Vagina (tissue), 2 donors: ENCODE results near the gene CGB2. TPM values are rescaled to one million over a fixed set of nuclear protein-coding genes. Genes with fewer than 3 reads are reported as not detected.
"Not testable (repeated sequence)": the region's sequence is repeated elsewhere in the genome, so short reads cannot be mapped to it uniquely, and the experiment has no call there.

ENCODE experiments used
- DNase-seq, 2 donors: peaks; one replicate each; pipeline ENCODE4 v3.0.0-alpha.2; 2017; ENCODE audit errors: extremely low spot score in 2 of 2
- H3K27ac ChIP-seq: fragments of 200-600 bp; sonication (generic); one replicate; pipeline ENCODE4 v1.5.1; 2019
- H3K27me3 ChIP-seq: fragments of 200-600 bp; sonication (generic); one replicate; pipeline ENCODE4 v1.5.1; 2019
- H3K36me3 ChIP-seq, 2 donors: fragments of 200-600 bp; sonication (generic); one replicate each; pipeline ENCODE4 v1.5.1; 2017 to 2019
- H3K4me1 ChIP-seq: fragments of 200-600 bp; sonication (generic); one replicate; pipeline ENCODE4 v1.5.1; 2019
- H3K4me3 ChIP-seq, 2 donors: fragments of 200-600 bp; sonication (generic); 1 replicate in 1 of 2; 2 replicates in 1 of 2; pipeline ENCODE4 v1.5.1; 2016 to 2019
- H3K9me3 ChIP-seq: fragments of 200-600 bp; sonication (generic); one replicate; pipeline ENCODE4 v1.5.1; 2019
- POLR2A ChIP-seq, 2 donors: fragments of 450-650 bp; IDR thresholded peaks; one replicate each; pipeline ENCODE4 v1.6.1; 2017; ENCODE audit warnings: antibody characterized with exemption in 2 of 2, mild to moderate bottlenecking in 2 of 2, moderate library complexity in 2 of 2
- POLR2AphosphoS5 ChIP-seq, 2 donors: sonication (generic); formaldehyde crosslinking; IDR thresholded peaks; one replicate each; pipeline ENCODE4 v1.9.0; 2017; ENCODE audit warnings: antibody characterized with exemption in 2 of 2, mild to moderate bottlenecking in 2 of 2, low read depth in 1 of 2; ENCODE audit not compliant: insufficient read depth in 1 of 2
- intact Hi-C: fragments of 100-400 bp; cut with DNase I; formaldehyde crosslinking; loops from one replicate; pipeline ENCODE4 v1.15.1; 2023
- total RNA-seq: library from RNA; depleted of rRNA; stranded (reverse); fragments of >200 nt; gene quantifications from one replicate; pipeline ENCODE4 v1.2.3, GENCODE V29; 2016
- TF ChIP-seq, protein P1 (sequence below), 3 experiments: fragments of 450-650 bp in 2 of 3; fragments of 200-600 bp in 1 of 3; sonication (generic) in 1 of 3; IDR thresholded peaks; one replicate each; pipeline ENCODE4 v1.5.1; 2017 to 2019; ENCODE audit warnings: antibody characterized with exemption in 3 of 3, mild to moderate bottlenecking in 2 of 3, moderate library complexity in 2 of 3

Gene CGB2
- total RNA-seq, 1 donor from 2014 or later: not detected

DNA sequence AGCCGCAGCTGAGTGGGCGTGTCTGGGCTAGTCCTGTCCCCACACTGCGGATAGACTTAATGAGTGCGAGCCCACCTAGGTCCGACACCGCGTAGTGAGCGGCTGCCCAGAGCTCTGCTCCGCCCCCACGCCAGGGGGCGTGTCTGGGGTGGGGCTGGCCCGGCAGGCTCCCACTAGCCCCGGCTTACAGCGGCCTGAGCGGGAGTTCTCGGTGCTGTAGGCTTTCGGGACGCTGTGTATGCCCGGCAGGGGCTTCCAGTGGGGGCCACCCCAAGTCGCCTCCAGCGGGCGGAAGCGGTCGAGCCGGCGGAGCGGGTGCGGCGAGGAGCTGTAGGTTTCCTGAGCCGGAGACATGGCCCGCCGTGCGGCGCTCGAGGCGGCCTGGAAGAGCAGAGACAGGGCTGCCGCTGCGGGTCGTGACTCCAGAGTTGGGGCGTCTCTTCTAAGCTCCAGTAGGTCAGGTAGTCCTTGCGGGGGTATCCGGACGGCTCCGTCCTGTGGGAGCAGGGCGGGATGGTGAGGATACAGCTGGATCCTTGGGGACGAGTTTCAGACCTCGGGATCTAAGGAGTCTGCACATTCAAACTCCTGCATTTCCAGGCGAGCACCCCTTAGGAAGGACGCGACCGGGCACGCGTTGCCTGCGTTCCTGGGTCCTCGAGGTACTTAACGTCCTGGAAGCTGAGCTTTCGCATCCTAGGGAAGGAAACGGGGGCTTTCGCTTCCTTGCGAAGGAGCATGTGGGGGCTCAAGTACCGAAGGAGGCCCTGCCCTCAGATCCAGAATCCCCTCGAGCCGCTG, 24.6 kb downstream of the CGB2 start:
- H3K9me3 ChIP-seq: no peaks in the 10 kb centered on the region
- peak overlapping the region; percentile 15 for H3K27ac ChIP-seq
- TF ChIP-seq POLR2A (IDR thresholded peaks at IDR 0.05) (no peak), POLR2AphosphoS5 (IDR thresholded peaks at IDR 0.05; ENCODE audit: insufficient read depth in 1 of 2, low read depth in 1 of 2) (peak in 1 of 2 donors; percentile 33)
- TF ChIP-seq, protein P1, sequence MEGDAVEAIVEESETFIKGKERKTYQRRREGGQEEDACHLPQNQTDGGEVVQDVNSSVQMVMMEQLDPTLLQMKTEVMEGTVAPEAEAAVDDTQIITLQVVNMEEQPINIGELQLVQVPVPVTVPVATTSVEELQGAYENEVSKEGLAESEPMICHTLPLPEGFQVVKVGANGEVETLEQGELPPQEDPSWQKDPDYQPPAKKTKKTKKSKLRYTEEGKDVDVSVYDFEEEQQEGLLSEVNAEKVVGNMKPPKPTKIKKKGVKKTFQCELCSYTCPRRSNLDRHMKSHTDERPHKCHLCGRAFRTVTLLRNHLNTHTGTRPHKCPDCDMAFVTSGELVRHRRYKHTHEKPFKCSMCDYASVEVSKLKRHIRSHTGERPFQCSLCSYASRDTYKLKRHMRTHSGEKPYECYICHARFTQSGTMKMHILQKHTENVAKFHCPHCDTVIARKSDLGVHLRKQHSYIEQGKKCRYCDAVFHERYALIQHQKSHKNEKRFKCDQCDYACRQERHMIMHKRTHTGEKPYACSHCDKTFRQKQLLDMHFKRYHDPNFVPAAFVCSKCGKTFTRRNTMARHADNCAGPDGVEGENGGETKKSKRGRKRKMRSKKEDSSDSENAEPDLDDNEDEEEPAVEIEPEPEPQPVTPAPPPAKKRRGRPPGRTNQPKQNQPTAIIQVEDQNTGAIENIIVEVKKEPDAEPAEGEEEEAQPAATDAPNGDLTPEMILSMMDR (IDR thresholded peaks at IDR 0.05): peak in 1 of 3 experiments; percentile 41
- H3K27me3 ChIP-seq: no peaks in the 10 kb centered on the region
- no peaks in the 10 kb centered on the region for H3K36me3 ChIP-seq
- peak overlapping the region; percentile 47 to 48 for H3K4me3 ChIP-seq
- H3K4me1 ChIP-seq: peaks cover 22% of the 10 kb centered on the region
- DNase-seq: no peak
- intact Hi-C loops: no loop called here

DNA sequence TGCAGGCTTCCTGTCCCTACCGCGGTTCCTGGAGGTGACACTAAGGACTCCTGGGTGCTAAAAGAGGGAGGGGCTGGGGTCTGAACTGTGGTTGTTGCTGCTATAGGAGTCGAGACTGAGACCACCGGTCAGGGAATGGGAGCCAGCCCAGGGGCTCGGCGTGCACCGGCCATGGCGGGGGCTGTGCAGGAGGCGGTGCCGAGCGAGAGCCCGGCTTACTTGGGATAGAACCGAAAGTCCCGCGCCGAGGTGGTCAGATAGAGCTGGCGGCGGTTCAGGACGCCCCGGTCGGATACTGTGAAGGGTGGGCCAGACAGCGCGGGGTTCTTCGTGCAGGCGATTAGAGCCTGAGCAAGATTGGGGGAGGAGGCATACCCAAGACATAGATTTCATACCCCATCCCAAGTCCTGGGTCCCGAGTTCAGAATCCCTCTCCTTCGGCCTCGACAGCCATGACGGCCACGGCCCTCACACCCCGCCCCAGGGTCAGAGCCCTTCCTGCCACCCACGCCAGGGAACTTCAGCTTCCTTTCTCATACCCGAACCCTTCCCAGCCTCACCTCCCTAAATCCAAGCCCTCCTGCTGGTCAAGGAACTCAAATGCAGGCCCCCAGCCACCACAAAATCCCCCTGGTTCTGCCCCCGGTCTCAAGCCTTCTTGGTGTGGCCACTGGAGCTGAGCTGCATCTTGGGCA, 25.4 kb downstream of the CGB2 start:
- peak overlapping the region; percentile 47 to 48 for H3K4me3 ChIP-seq
- intact Hi-C loops, H3K9me3 ChIP-seq, DNase-seq, H3K27me3 ChIP-seq, H3K36me3 ChIP-seq: not testable (repeated sequence)
- H3K4me1 ChIP-seq: peaks cover 22% of the 10 kb centered on the region
- peak overlapping the region; percentile 15 for H3K27ac ChIP-seq

DNA sequence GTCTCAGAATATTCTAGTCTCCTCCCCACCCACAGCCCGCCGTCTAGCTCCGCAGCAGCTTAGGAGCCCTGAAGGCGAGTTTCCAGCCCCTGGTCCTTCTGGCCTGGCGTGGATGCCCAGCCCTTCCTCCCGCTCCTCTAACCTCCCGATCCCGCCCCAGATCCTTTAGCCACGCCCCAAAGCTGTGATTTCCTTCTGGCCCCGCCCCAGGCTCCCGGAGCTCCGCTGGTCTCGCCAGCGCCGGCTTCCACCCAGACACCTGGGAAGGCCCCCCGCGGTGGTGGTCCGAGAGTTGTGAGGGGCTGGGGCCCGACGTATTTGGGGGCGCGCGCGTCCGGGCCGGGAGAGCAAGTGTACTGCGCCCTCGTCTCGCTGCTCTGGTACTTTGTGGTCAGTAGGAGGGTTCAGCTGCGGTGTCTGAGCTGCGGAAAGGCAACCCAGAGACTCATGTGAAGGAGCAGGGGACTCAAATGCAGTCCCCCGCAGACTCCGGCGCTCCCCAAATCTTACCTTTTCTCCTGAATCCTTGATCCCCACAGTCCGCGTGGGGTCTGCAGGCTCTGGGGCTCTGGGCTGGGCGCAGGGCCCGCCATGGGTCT, 26.0 kb downstream of the CGB2 start, which contains the start of gene CGB7:
TSS of gene CGB7 (minus strand) at position 114 of the 599 bp plus-strand sequence. CDS start 2,374 bp downstream, outside the sequence.
- no peak for DNase-seq
- intact Hi-C loops: no loop called here
- no peaks in the 10 kb centered on the region for H3K27me3 ChIP-seq

DNA sequence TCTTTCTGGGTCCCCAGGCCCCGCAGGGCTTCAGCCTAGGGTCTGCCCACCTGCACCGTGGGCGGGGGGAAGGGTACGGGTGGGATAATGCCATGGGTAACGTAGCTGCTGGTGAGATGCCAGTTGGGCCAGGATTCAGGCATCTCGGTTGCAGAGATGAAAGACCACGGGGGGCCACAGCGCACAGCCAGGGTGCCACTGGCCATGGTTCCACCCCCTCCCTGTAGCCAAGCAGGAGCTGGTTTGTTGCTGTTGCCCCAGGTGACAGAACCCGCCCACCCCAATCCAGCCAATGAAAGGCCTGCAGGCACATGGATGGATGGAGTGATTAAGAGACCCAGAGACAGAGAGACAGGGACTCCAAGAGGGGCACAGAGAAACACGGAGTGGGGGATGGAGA, 26.9 kb downstream of the CGB2 start:
- Histone ChIP-seq H3K27ac (no peak overlapping the region), H3K4me1 (peaks cover 22% of the 10 kb centered on the region), H3K4me3 (no peak overlapping the region), H3K27me3 (no peaks in the 10 kb centered on the region), H3K36me3 (no peaks in the 10 kb centered on the region), H3K9me3 (no peaks in the 10 kb centered on the region)
- no peak for DNase-seq
- intact Hi-C loops: no loop called here
- TF ChIP-seq POLR2A (IDR thresholded peaks at IDR 0.05) (no peak), POLR2AphosphoS5 (IDR thresholded peaks at IDR 0.05; ENCODE audit: insufficient read depth in 1 of 2, low read depth in 1 of 2) (no peak)
- TF ChIP-seq, protein P1 (IDR thresholded peaks at IDR 0.05): no peak

More for the DNA sequence above, 26.0 kb downstream of the CGB2 start, which contains the start of gene CGB7:
- TF ChIP-seq, protein P1 (IDR thresholded peaks at IDR 0.05): no peak
- TF ChIP-seq POLR2A (IDR thresholded peaks at IDR 0.05): no peak
- TF ChIP-seq POLR2AphosphoS5 (IDR thresholded peaks at IDR 0.05; ENCODE audit: insufficient read depth in 1 of 2, low read depth in 1 of 2): peak in 1 of 2 donors; percentile 22
- peak within 1 kb of the TSS; percentile 47 to 48 for H3K4me3 ChIP-seq
- H3K4me1 ChIP-seq: peaks cover 22% of the 10 kb centered on the region
- H3K9me3 ChIP-seq: no peaks in the 10 kb centered on the region
- H3K27ac ChIP-seq: peak within 1 kb of the TSS; percentile 15
- no peaks in the 10 kb centered on the region for H3K36me3 ChIP-seq

DNA sequence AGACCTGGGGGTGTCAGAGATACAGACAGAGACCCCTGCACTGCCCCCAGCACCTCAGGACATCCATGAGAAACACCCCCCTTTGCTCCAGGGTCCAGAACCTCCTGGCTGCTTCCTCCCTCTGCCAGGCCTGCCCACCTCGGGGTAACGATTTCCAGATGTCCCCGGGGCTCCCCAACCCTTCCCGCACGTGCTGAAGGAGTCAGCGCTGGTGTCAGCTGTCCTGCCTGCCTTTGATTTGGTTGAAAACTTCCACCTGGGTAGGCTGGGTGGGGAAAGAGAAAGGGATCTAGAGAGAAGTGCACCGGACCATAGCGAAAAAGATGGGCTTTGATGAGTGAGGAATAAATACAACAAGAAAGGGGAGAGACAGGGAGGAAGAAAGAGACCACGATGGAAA, 27.4 kb downstream of the CGB2 start:
- no peaks in the 10 kb centered on the region for H3K9me3 ChIP-seq
- H3K27me3 ChIP-seq: no peaks in the 10 kb centered on the region
- TF ChIP-seq POLR2AphosphoS5 (IDR thresholded peaks at IDR 0.05; ENCODE audit: insufficient read depth in 1 of 2, low read depth in 1 of 2) (no peak), POLR2A (IDR thresholded peaks at IDR 0.05) (no peak)
- TF ChIP-seq, protein P1 (IDR thresholded peaks at IDR 0.05): no peak
- H3K4me3 ChIP-seq: no peak overlapping the region
- intact Hi-C loops: no loop called here
- no peak overlapping the region for H3K27ac ChIP-seq
- no peaks in the 10 kb centered on the region for H3K36me3 ChIP-seq
- peaks cover 22% of the 10 kb centered on the region for H3K4me1 ChIP-seq
- DNase-seq: no peak
